Type B pancreatic cell (in vitro differentiated cells): ENCODE measurements around the gene TOB1. TPM values are rescaled to one million over a fixed set of nuclear protein-coding genes. Genes with fewer than 3 reads are reported as not detected.

ENCODE experiments used
- DNase-seq: peaks from one replicate; pipeline ENCODE4 v3.0.0; 2021; ENCODE audit warnings: mixed read lengths; ENCODE audit not compliant: unreplicated experiment; ENCODE audit errors: extremely low spot score
- H3K27ac Mint-ChIP-seq: 2 replicates; pipeline ENCODE4 v1.8.0; 2021; ENCODE audit warnings: mild to moderate bottlenecking, mixed read lengths
- H3K27me3 Mint-ChIP-seq: 2 replicates; pipeline ENCODE4 v1.8.0; 2021; ENCODE audit warnings: mixed read lengths
- H3K36me3 Mint-ChIP-seq: 2 replicates; pipeline ENCODE4 v1.8.0; 2021; ENCODE audit warnings: mixed read lengths
- H3K4me1 Mint-ChIP-seq: one replicate; pipeline ENCODE4 v1.8.0; 2021; ENCODE audit warnings: mixed read lengths; ENCODE audit not compliant: unreplicated experiment
- H3K4me3 Mint-ChIP-seq: 2 replicates; pipeline ENCODE4 v1.8.0; 2021; ENCODE audit warnings: mild to moderate bottlenecking, mixed read lengths
- H3K9me3 Mint-ChIP-seq: 2 replicates; pipeline ENCODE4 v1.8.0; 2021; ENCODE audit warnings: mixed read lengths
- CTCF ChIP-seq: fragments of 200-600 bp; sonication (generic); conservative IDR thresholded peaks from 2 replicates; pipeline ENCODE4 v1.5.0; 2021; ENCODE audit warnings: antibody characterized with exemption, mild to moderate bottlenecking
- total RNA-seq: library from RNA; stranded (reverse); gene quantifications from 2 replicates; pipeline ENCODE4 v1.2.1, GENCODE V29; 2021; ENCODE audit warnings: low replicate concordance

TOB1 gene
- total RNA-seq, 1 donor from 2014 or later: 54.9 TPM

GRCh38 chr17:50845240-50846147 is 20.7 kb downstream of the TOB1 start:
- DNase-seq: peak; percentile 55
- Mint-ChIP-seq H3K9me3 (no peaks in the 10 kb centered on the region), H3K27me3 (no peaks in the 10 kb centered on the region), H3K4me3 (peak overlapping the region; percentile 6), H3K36me3 (no peaks in the 10 kb centered on the region), H3K27ac (peak overlapping the region; percentile 82), H3K4me1 (peaks cover 27% of the 10 kb centered on the region)
- no peak for TF ChIP-seq CTCF

- H3K27ac Mint-ChIP-seq: no peak overlapping the region
- no peaks in the 10 kb centered on the region for H3K9me3 Mint-ChIP-seq
- H3K27me3 Mint-ChIP-seq: no peaks in the 10 kb centered on the region
- DNase-seq: peak; percentile 54
- no peak overlapping the region for H3K4me3 Mint-ChIP-seq
- H3K4me1 Mint-ChIP-seq: peaks cover 21% of the 10 kb centered on the region
- no peak for TF ChIP-seq CTCF
- no peaks in the 10 kb centered on the region for H3K36me3 Mint-ChIP-seq
Measured at GRCh38 chr17:50844117-50844700, 21.9 kb downstream of the TOB1 start.

DNA sequence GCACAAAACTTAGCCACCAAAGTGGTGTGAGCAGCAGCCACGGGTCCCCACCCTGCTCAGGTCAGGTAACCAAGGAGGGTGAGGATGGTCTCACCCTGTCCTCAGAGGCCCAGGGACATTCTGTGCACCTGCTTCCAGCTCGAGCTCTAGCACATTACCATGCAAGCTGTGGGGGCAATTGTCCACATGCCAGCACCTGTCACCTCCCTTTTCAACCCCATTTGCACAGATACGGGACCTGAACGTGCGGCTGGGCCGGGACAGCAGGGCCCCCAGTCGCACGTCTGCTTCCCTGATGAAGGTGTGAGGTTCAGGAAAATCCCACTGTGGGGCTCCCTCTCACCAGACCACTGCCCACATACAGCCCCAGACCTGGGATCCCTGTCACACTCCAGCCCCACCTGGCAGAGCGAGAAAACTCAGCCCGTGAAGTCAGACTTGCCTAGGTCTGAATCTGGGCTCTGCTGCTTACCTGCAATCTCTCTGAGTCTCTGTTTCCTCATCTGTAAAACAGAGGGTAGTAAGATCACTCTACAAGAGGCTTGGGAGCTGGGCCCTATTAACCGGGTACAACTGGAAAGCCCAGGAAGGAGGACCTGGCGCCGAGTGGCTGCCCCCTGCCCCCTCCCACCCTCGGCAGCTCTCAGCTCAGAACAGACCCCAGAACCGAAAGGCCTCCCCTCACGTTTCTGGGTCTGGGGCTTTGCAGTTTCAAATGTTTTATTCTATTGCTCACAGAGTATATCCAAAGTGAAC is 22.8 kb downstream of the TOB1 start:
- H3K36me3 Mint-ChIP-seq: no peaks in the 10 kb centered on the region
- H3K27ac Mint-ChIP-seq: no peak overlapping the region
- no peaks in the 10 kb centered on the region for H3K9me3 Mint-ChIP-seq
- H3K27me3 Mint-ChIP-seq: no peaks in the 10 kb centered on the region
- TF ChIP-seq CTCF: no peak
- DNase-seq: peak; percentile 47
- no peak overlapping the region for H3K4me3 Mint-ChIP-seq
- H3K4me1 Mint-ChIP-seq: peaks cover 20% of the 10 kb centered on the region

DNA sequence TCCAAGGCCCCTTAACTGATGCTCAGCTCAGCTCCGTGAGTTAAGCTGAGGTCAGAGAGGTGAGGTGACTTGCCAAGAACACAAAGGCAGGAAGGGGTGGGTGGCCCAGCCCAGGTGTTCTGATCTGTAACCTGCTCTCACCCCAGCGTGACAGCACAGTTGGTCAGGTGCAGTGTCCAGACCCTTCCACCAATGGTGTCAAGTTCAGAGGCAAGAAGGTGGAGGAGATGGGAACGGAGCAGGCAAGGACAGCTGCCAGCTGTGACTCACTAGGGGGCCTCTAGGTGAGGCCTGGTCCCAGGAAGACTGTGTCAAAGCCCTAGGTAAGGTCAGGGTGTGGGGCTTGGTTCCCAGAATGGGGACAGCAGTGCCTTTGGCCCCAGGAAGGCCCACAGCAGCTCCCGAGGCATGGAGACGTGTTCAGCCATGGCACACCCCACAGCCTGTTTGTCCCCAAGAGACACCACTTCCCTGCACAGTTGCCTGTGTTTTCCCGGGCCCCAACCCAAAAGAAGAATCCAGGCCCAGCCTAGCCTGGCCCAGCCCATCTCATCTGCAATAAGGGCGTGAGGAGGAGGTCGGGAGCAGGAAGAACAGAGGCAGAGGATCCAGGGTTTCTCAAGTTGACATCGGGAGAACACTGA is 23.5 kb downstream of the TOB1 start:
- no peak overlapping the region for H3K4me3 Mint-ChIP-seq
- H3K27me3 Mint-ChIP-seq: no peaks in the 10 kb centered on the region
- peak; percentile 63 for DNase-seq
- H3K9me3 Mint-ChIP-seq: no peaks in the 10 kb centered on the region
- H3K4me1 Mint-ChIP-seq: peaks cover 19% of the 10 kb centered on the region
- no peaks in the 10 kb centered on the region for H3K36me3 Mint-ChIP-seq
- TF ChIP-seq CTCF: no peak
- no peak overlapping the region for H3K27ac Mint-ChIP-seq

- Mint-ChIP-seq H3K4me1 (peaks cover 19% of the 10 kb centered on the region), H3K27ac (peak overlapping the region; percentile 54), H3K36me3 (no peaks in the 10 kb centered on the region), H3K4me3 (no peak overlapping the region), H3K9me3 (no peaks in the 10 kb centered on the region), H3K27me3 (no peaks in the 10 kb centered on the region)
- DNase-seq: peak; percentile 84
- peak; percentile 90 for TF ChIP-seq CTCF
Measured at GRCh38 chr17:50841949-50842354, 24.2 kb downstream of the TOB1 start.
